Amniotic epithelial cell (primary cell): Measurements from ENCODE around the gene OXSM.

Source experiments
- DNase-seq: peaks from one replicate; pipeline ENCODE4 v3.0.0-alpha.2; 2010; ENCODE audit warnings: low read depth

The OXSM gene

GRCh38 chr3:25804676-25805075 is 14.8 kb downstream of the OXSM start:
- no peak for DNase-seq

- no peak for DNase-seq
Observed at GRCh38 chr3:25812644-25813043, 22.8 kb downstream of the OXSM start.

- DNase-seq: no peak
Observed at GRCh38 chr3:25817107-25817506, 27.2 kb downstream of the OXSM start.

GRCh38 chr3:25817638-25818037 is 27.7 kb downstream of the OXSM start:
- DNase-seq: no peak

GRCh38 chr3:25818335-25818734 is 28.4 kb downstream of the OXSM start:
- DNase-seq: no peak

- peak; percentile 91 for DNase-seq
Observed at GRCh38 chr3:25820366-25820765, 30.5 kb downstream of the OXSM start.

- no peak for DNase-seq
Observed at GRCh38 chr3:25820816-25821486, 31.1 kb downstream of the OXSM start.

- no peak for DNase-seq
Observed at GRCh38 chr3:25821746-25822573, 32.1 kb downstream of the OXSM start.

GRCh38 chr3:25823314-25823713 is 33.4 kb downstream of the OXSM start:
- no peak for DNase-seq

- no peak for DNase-seq
Observed at GRCh38 chr3:25826510-25826909, 36.6 kb downstream of the OXSM start.

- DNase-seq: no peak
Observed at GRCh38 chr3:25830373-25831280, 40.7 kb downstream of the OXSM start.

- DNase-seq: peak; percentile 27
Observed at GRCh38 chr3:25831578-25831977, 41.7 kb downstream of the OXSM start.

GRCh38 chr3:25834346-25834745 is 44.5 kb downstream of the OXSM start:
- no peak for DNase-seq

- no peak for DNase-seq
Observed at GRCh38 chr3:25836579-25836978, 46.7 kb downstream of the OXSM start.

- no peak for DNase-seq
Observed at GRCh38 chr3:25837038-25837437, 47.1 kb downstream of the OXSM start.

- no peak for DNase-seq
Observed at GRCh38 chr3:25840099-25840498, 50.2 kb downstream of the OXSM start.

GRCh38 chr3:25843332-25843731 is 53.4 kb downstream of the OXSM start:
- DNase-seq: no peak
